Ovary (tissue), 3 donors: ENCODE results near the gene OR9A2.

Source experiments
- EP300 ChIP-seq: sonication (generic); formaldehyde crosslinking; IDR thresholded peaks from one replicate; pipeline ENCODE4 v1.6.1; 2017; ENCODE audit warnings: antibody characterized with exemption
- POLR2A ChIP-seq: fragments of 450-650 bp; IDR thresholded peaks from one replicate; pipeline ENCODE4 v1.6.1; 2017; ENCODE audit warnings: antibody characterized with exemption, mild to moderate bottlenecking, moderate library complexity
- TF ChIP-seq, protein P1 (sequence below), 3 donors: fragments of 450-650 bp in 2 of 3; fragments of 200-600 bp in 1 of 3; IDR thresholded peaks; one replicate each; pipeline versions ENCODE4 v1.5.1 to v1.8.0; 2016 to 2022; ENCODE audit warnings: antibody characterized with exemption in 3 of 3, mild to moderate bottlenecking in 1 of 3
- donor health status: DM: no; HTN: no; CAD: no.

- TF ChIP-seq, protein P1, sequence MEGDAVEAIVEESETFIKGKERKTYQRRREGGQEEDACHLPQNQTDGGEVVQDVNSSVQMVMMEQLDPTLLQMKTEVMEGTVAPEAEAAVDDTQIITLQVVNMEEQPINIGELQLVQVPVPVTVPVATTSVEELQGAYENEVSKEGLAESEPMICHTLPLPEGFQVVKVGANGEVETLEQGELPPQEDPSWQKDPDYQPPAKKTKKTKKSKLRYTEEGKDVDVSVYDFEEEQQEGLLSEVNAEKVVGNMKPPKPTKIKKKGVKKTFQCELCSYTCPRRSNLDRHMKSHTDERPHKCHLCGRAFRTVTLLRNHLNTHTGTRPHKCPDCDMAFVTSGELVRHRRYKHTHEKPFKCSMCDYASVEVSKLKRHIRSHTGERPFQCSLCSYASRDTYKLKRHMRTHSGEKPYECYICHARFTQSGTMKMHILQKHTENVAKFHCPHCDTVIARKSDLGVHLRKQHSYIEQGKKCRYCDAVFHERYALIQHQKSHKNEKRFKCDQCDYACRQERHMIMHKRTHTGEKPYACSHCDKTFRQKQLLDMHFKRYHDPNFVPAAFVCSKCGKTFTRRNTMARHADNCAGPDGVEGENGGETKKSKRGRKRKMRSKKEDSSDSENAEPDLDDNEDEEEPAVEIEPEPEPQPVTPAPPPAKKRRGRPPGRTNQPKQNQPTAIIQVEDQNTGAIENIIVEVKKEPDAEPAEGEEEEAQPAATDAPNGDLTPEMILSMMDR (IDR thresholded peaks at IDR 0.05): no peak
- TF ChIP-seq EP300: no peak
- no peak for TF ChIP-seq POLR2A
These were observed 8.0 kb downstream of the OR9A2 start for GRCh38 chr7:143018931-143019330.
